Natural killer cell (primary cell): ENCODE data around the gene ELMOD3. TPM values are rescaled to one million over a fixed set of nuclear protein-coding genes. Genes with fewer than 3 reads are reported as not detected.

Source experiments
- ATAC-seq, 3 donors: fragments of 150-1000 bp in 2 of 3; fragments of 200-7000 bp in 1 of 3; cut with Tn5 transposase; 1 replicate in 1 of 3; 2 replicates in 2 of 3; pipeline ENCODE4 v1.10.0; 2021; ENCODE audit warnings: mild to moderate bottlenecking in 2 of 3, moderate library complexity in 2 of 3
- DNase-seq, 2 donors: peaks; one replicate each; pipeline versions ENCODE4 v3.0.0 to v3.0.0-alpha.2; 2013 to 2021; ENCODE audit warnings: mixed read lengths in 1 of 2
- H3K27ac ChIP-seq: one replicate; pipeline ENCODE4 v1.5.1; 2013; ENCODE audit warnings: mild to moderate bottlenecking, low read length
- H3K27me3 ChIP-seq: one replicate; pipeline ENCODE4 v1.6.1; 2013; ENCODE audit warnings: low read length; ENCODE audit not compliant: control insufficient read depth, insufficient read depth
- H3K36me3 ChIP-seq: one replicate; pipeline ENCODE4 v1.6.1; 2013; ENCODE audit warnings: low read length; ENCODE audit not compliant: control insufficient read depth, insufficient read depth
- H3K4me1 ChIP-seq: one replicate; pipeline ENCODE4 v1.6.1; 2013; ENCODE audit warnings: low read length; ENCODE audit not compliant: control insufficient read depth, insufficient read depth
- H3K4me3 ChIP-seq: one replicate; pipeline ENCODE4 v1.5.1; 2013; ENCODE audit warnings: low read length
- H3K9me3 ChIP-seq: one replicate; pipeline ENCODE4 v1.6.1; 2013; ENCODE audit warnings: low read length; ENCODE audit not compliant: control insufficient read depth, insufficient read depth
- H3K27ac Mint-ChIP-seq, 2 donors: one replicate each; pipeline ENCODE4 v1.8.0; 2022; ENCODE audit warnings: mild to moderate bottlenecking in 2 of 2, mixed read lengths in 2 of 2, moderate library complexity in 1 of 2
- H3K27me3 Mint-ChIP-seq, 2 donors: one replicate each; pipeline ENCODE4 v1.8.0; 2022; ENCODE audit warnings: low read depth in 2 of 2, mixed read lengths in 2 of 2
- H3K36me3 Mint-ChIP-seq: one replicate; pipeline ENCODE4 v1.8.0; 2022; ENCODE audit warnings: mixed read lengths
- H3K4me1 Mint-ChIP-seq, 2 donors: one replicate each; pipeline ENCODE4 v1.8.0; 2022; ENCODE audit warnings: mixed read lengths in 2 of 2
- H3K4me3 Mint-ChIP-seq: one replicate; pipeline ENCODE4 v1.8.0; 2022; ENCODE audit warnings: mild to moderate bottlenecking, moderate library complexity, mixed read lengths
- H3K9me3 Mint-ChIP-seq, 2 donors: one replicate each; pipeline ENCODE4 v1.8.0; 2022; ENCODE audit warnings: mixed read lengths in 2 of 2
- WGBS: methylation state at CpG from one replicate; pipeline ENCODE4 v1.1.7; 2013; ENCODE audit warnings: missing lambda C conversion rate; ENCODE audit not compliant: insufficient coverage; 5-methylcytosine and 5-hydroxymethylcytosine counted together
- intact Hi-C: fragments of 100-400 bp; cut with micrococcal nuclease; formaldehyde crosslinking; loops from one replicate; pipeline ENCODE4 v1.14.2; 2022
- total RNA-seq, 4 donors: library from RNA; stranded (reverse); fragments of 120-200 nt in 1 of 4; gene quantifications; one replicate each; pipeline versions ENCODE4 v1.2.3 to v1.2.4, GENCODE V29; 2013 to 2022
- TF ChIP-seq, protein P1 (sequence below): fragments of 200-600 bp; IDR thresholded peaks from one replicate; pipeline ENCODE4 v1.8.0; 2022; ENCODE audit warnings: antibody characterized with exemption

Gene ELMOD3
- total RNA-seq, 3 donors from 2014 or later (not counting 1 experiment from before 2014, with no cell fraction given), result 22.4 to 33.9 (median 24.8) TPM

DNA sequence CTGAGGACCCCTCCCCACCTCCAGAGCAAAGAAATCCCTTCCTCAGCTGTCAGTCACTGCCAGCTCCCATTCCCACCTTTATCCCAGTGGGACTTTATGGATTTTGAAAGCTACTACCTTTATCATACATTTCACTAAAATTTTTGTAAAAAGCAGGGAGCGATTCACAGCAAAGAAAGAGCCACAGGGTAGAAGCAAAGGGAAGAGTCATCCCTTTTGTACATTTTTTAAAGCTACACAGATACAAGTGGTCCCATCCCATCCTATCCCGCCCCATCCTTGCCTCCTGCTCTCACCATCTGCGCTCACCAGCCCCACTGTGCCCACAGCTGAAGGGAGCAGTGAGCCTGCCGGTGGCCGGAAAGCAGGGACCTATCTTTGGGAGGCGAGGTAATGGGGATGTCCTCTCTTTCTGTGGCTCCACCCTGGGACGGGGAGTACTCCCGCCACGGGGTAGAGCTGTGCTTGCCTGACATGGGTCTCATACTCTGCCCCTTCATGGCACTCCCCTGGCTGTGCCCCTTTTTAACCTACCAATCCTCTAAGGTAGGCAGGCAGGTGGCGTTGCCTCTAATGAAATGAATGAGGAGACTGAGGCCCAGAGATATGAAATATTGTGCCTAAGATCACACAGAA is 77.1 kb downstream of the ELMOD3 start:
- no peaks in the 10 kb centered on the region for H3K9me3 ChIP-seq
- Mint-ChIP-seq H3K4me1 (peaks cover 0 to 11% of the 10 kb centered on the region in 2 donors), H3K4me3 (no peak overlapping the region), H3K36me3 (no peaks in the 10 kb centered on the region), H3K9me3 (no peaks in the 10 kb centered on the region), H3K27me3 (no peaks in the 10 kb centered on the region), H3K27ac (no peak overlapping the region)
- peaks cover 6% of the 10 kb centered on the region for H3K4me1 ChIP-seq
- intact Hi-C loops, result no loop called here
- no peaks in the 10 kb centered on the region for H3K36me3 ChIP-seq
- ATAC-seq (no peak), DNase-seq (no peak)
- no peak overlapping the region for H3K4me3 ChIP-seq
- WGBS, result 94% methylated on average over 10 of the region's 10 CpGs
- no peaks in the 10 kb centered on the region for H3K27me3 ChIP-seq
- TF ChIP-seq, protein P1, sequence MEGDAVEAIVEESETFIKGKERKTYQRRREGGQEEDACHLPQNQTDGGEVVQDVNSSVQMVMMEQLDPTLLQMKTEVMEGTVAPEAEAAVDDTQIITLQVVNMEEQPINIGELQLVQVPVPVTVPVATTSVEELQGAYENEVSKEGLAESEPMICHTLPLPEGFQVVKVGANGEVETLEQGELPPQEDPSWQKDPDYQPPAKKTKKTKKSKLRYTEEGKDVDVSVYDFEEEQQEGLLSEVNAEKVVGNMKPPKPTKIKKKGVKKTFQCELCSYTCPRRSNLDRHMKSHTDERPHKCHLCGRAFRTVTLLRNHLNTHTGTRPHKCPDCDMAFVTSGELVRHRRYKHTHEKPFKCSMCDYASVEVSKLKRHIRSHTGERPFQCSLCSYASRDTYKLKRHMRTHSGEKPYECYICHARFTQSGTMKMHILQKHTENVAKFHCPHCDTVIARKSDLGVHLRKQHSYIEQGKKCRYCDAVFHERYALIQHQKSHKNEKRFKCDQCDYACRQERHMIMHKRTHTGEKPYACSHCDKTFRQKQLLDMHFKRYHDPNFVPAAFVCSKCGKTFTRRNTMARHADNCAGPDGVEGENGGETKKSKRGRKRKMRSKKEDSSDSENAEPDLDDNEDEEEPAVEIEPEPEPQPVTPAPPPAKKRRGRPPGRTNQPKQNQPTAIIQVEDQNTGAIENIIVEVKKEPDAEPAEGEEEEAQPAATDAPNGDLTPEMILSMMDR, result no peak
- no peak overlapping the region for H3K27ac ChIP-seq

DNA sequence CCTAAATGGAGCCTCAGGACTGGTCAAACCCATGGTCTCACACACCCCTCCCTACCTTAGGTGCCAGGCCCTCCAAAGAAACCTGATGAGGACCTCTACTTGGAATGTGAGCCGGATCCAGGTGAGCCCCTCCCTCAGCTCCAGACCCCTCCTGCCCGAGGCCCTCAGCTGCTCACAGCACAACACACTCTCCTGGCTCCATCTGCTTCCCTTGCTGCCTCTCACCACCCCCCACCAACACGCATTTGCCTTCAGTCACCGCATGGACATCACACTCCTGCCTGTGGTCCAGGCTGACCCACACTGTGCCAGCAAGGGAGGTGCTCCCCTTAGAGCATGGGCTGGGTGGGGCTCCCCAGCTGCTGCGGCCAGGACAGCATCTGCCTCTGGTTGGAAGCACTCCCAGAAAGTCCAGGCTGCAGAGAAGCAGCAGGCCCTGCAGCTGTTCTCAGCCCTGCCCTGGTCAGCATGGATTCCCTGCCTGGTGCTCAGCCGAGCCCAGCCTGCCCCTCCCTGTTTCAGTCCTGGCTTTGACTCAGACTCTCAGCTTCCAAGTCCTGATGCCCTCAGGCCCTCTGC is 79.0 kb downstream of the ELMOD3 start:
- Mint-ChIP-seq H3K4me1 (peaks cover 5 to 24% of the 10 kb centered on the region in 2 donors), H3K36me3 (no peaks in the 10 kb centered on the region), H3K9me3 (no peaks in the 10 kb centered on the region), H3K27me3 (no peaks in the 10 kb centered on the region), H3K27ac (peak overlapping the region in 1 of 2 donors; percentile 44), H3K4me3 (no peak overlapping the region)
- TF ChIP-seq, protein P1, result no peak
- no peak for DNase-seq
- Histone ChIP-seq H3K4me1 (peaks cover 18% of the 10 kb centered on the region), H3K4me3 (no peak overlapping the region), H3K9me3 (no peaks in the 10 kb centered on the region), H3K27ac (no peak overlapping the region), H3K36me3 (no peaks in the 10 kb centered on the region), H3K27me3 (no peaks in the 10 kb centered on the region)
- WGBS, result 87% methylated on average over 6 of the region's 6 CpGs
- no peak for ATAC-seq
- intact Hi-C loops, result no loop called here

DNA sequence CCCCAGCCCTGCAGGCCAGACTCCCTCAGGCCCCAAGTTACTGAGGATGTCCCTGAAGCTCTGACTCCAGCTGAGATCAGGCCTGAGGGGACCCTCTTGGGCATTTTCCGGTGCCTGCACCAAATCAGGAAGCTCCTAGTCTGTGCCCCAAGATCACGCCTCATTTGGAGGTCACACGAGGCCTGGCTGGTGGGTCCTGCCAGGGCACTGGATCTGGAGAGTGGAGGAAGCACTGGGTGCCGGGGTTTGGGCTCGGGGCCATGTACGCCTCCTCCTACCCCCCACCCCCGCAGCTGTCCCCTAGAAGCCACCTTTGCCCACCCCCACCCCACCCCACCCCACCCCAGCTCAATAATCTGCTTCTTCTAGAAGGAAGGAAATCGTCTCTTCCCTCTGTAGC is 80.1 kb downstream of the ELMOD3 start:
- Mint-ChIP-seq H3K27ac (no peak overlapping the region), H3K27me3 (no peaks in the 10 kb centered on the region), H3K4me1 (peaks cover 5 to 21% of the 10 kb centered on the region in 2 donors), H3K9me3 (no peaks in the 10 kb centered on the region), H3K4me3 (no peak overlapping the region), H3K36me3 (no peaks in the 10 kb centered on the region)
- H3K4me3 ChIP-seq, result no peak overlapping the region
- H3K27me3 ChIP-seq, result no peaks in the 10 kb centered on the region
- TF ChIP-seq, protein P1, result no peak
- no peaks in the 10 kb centered on the region for H3K9me3 ChIP-seq
- no peak for DNase-seq
- no peak overlapping the region for H3K27ac ChIP-seq
- no peak for ATAC-seq
- peaks cover 20% of the 10 kb centered on the region for H3K4me1 ChIP-seq
- no peaks in the 10 kb centered on the region for H3K36me3 ChIP-seq
- WGBS, result 58% methylated on average over 4 of the region's 8 CpGs
- intact Hi-C loops, result no loop called here
